Body of pancreas (tissue), 4 donors: ENCODE results near the gene KPNA3. TPM values are rescaled to one million over a fixed set of nuclear protein-coding genes. Genes with fewer than 3 reads are reported as not detected.
A peak's percentile ranks its signal among the peaks of the same experiment; 100 is the strongest.

Experiments
- ATAC-seq: fragments of 150-250 bp; one replicate; pipeline ENCODE4 v1.9.1; 2016
- DNase-seq, 4 donors: peaks; one replicate each; pipeline ENCODE4 v3.0.0-alpha.2; 2019
- H3K27ac ChIP-seq, 4 donors: fragments of 200-600 bp; sonication (generic); 1 replicate in 3 of 4; 2 replicates in 1 of 4; pipeline versions ENCODE4 v1.5.1 to v1.6.1; 2016 to 2019; ENCODE audit warnings: mild to moderate bottlenecking in 1 of 4, mixed read lengths in 1 of 4, moderate library complexity in 1 of 4
- H3K27me3 ChIP-seq, 2 donors: fragments of 200-600 bp; sonication (generic); one replicate each; pipeline ENCODE4 v1.6.0; 2016; ENCODE audit warnings: mild to moderate bottlenecking in 1 of 2
- H3K36me3 ChIP-seq, 2 donors: fragments of 200-600 bp; sonication (generic); replicated peaks in 1 of 2; 2 replicates each; pipeline ENCODE4 v1.5.1; 2016; ENCODE audit warnings: low read depth in 2 of 2; ENCODE audit not compliant: insufficient read depth in 1 of 2
- H3K4me1 ChIP-seq: fragments of 200-600 bp; sonication (generic); one replicate; pipeline ENCODE4 v1.6.0; 2016
- H3K4me3 ChIP-seq, 2 donors: fragments of 200-600 bp; sonication (generic); 1 replicate in 1 of 2; 2 replicates in 1 of 2; pipeline ENCODE4 v1.5.1; 2016 to 2019
- H3K9me3 ChIP-seq, 3 donors: fragments of 200-600 bp; sonication (generic); 1 replicate in 2 of 3; 2 replicates in 1 of 3; pipeline ENCODE4 v1.5.1; 2016
- POLR2A ChIP-seq, 3 donors: fragments of 450-650 bp; IDR thresholded peaks; one replicate each; pipeline ENCODE4 v1.6.1; 2016; ENCODE audit warnings: antibody characterized with exemption in 3 of 3, mild to moderate bottlenecking in 2 of 3
- WGBS, 2 donors: methylation state at CpG; one replicate each; pipeline ENCODE4 v1.1.5; 2017; 5-methylcytosine and 5-hydroxymethylcytosine counted together
- intact Hi-C: fragments of 100-400 bp; cut with DNase I; formaldehyde crosslinking; loops from one replicate; pipeline ENCODE4 v1.15.1; 2023
- total RNA-seq, 2 donors: library from RNA; depleted of rRNA; stranded (reverse); fragments of >200 nt; gene quantifications; one replicate each; pipeline ENCODE4 v1.1.0, GENCODE V29; 2016
- TF ChIP-seq, protein P1 (sequence below), 7 experiments: fragments of 450-650 bp in 4 of 7; fragments of 200-600 bp in 3 of 7; sonication (generic) in 3 of 7; IDR thresholded peaks; one replicate each; pipeline ENCODE4 v1.5.1; 2016 to 2019; ENCODE audit warnings: antibody characterized with exemption in 7 of 7

KPNA3 gene
- total RNA-seq, 2 donors from 2014 or later = 6.3 to 10.9 TPM

- DNase-seq = no peak
- TF ChIP-seq POLR2A (IDR thresholded peaks at IDR 0.05) = no peak
- TF ChIP-seq, protein P1, sequence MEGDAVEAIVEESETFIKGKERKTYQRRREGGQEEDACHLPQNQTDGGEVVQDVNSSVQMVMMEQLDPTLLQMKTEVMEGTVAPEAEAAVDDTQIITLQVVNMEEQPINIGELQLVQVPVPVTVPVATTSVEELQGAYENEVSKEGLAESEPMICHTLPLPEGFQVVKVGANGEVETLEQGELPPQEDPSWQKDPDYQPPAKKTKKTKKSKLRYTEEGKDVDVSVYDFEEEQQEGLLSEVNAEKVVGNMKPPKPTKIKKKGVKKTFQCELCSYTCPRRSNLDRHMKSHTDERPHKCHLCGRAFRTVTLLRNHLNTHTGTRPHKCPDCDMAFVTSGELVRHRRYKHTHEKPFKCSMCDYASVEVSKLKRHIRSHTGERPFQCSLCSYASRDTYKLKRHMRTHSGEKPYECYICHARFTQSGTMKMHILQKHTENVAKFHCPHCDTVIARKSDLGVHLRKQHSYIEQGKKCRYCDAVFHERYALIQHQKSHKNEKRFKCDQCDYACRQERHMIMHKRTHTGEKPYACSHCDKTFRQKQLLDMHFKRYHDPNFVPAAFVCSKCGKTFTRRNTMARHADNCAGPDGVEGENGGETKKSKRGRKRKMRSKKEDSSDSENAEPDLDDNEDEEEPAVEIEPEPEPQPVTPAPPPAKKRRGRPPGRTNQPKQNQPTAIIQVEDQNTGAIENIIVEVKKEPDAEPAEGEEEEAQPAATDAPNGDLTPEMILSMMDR (IDR thresholded peaks at IDR 0.05) = no peak
- intact Hi-C loops = no loop called here
- Histone ChIP-seq H3K27ac (no peak overlapping the region), H3K9me3 (no peaks in the 10 kb centered on the region), H3K36me3 (no peaks in the 10 kb centered on the region), H3K27me3 (no peaks in the 10 kb centered on the region), H3K4me1 (peaks cover 3% of the 10 kb centered on the region), H3K4me3 (no peak overlapping the region)
- WGBS, 2 donors = 39 to 48% methylated on average over 5 of the region's 5 CpGs
- ATAC-seq = no peak
Observed at GRCh38 chr13:49746111-49746510, 46.4 kb downstream of the KPNA3 start.

DNA sequence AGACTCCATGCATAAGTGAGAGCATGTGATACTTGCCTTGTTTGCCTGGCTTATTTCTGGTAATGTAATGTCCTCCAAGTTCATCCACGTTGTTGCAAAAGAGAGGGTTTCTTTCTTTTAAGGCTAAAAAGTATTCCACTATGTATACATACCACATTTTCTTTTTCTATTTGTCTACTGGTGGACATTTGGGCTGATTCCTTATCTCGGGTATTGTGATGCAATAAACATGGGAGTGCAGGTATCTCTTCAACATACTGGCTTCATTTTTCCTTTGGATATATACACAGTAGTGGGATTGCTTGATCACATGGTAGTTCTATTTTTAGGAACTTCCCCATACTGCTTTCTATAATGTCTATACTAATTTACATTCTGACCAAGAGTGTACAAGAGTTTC is 51.6 kb downstream of the KPNA3 start:
- no peak for TF ChIP-seq POLR2A (IDR thresholded peaks at IDR 0.05)
- TF ChIP-seq, protein P1 (IDR thresholded peaks at IDR 0.05) = no peak
- Histone ChIP-seq H3K36me3 (no peaks in the 10 kb centered on the region), H3K27ac (no peak overlapping the region), H3K4me3 (no peak overlapping the region), H3K4me1 (peaks cover 16% of the 10 kb centered on the region), H3K27me3 (no peaks in the 10 kb centered on the region), H3K9me3 (no peaks in the 10 kb centered on the region)
- DNase-seq (no peak), ATAC-seq (no peak)
- intact Hi-C loops = no loop called here
- WGBS, 2 donors = 87 to 90% methylated on average over 2 of the region's 2 CpGs

GRCh38 chr13:49739498-49740187 is 52.8 kb downstream of the KPNA3 start:
- WGBS, 2 donors = 31 to 33% methylated on average over 5 of the region's 5 CpGs
- H3K4me1 ChIP-seq = peaks cover 16% of the 10 kb centered on the region
- DNase-seq (no peak), ATAC-seq (no peak)
- TF ChIP-seq, protein P1 (IDR thresholded peaks at IDR 0.05) = no peak
- no peak for TF ChIP-seq POLR2A (IDR thresholded peaks at IDR 0.05)
- no peaks in the 10 kb centered on the region for H3K27me3 ChIP-seq
- no peaks in the 10 kb centered on the region for H3K9me3 ChIP-seq
- no peaks in the 10 kb centered on the region for H3K36me3 ChIP-seq
- H3K27ac ChIP-seq = peak overlapping the region in 1 of 4 donors; percentile 8
- intact Hi-C loops = no loop called here
- H3K4me3 ChIP-seq = no peak overlapping the region

DNA sequence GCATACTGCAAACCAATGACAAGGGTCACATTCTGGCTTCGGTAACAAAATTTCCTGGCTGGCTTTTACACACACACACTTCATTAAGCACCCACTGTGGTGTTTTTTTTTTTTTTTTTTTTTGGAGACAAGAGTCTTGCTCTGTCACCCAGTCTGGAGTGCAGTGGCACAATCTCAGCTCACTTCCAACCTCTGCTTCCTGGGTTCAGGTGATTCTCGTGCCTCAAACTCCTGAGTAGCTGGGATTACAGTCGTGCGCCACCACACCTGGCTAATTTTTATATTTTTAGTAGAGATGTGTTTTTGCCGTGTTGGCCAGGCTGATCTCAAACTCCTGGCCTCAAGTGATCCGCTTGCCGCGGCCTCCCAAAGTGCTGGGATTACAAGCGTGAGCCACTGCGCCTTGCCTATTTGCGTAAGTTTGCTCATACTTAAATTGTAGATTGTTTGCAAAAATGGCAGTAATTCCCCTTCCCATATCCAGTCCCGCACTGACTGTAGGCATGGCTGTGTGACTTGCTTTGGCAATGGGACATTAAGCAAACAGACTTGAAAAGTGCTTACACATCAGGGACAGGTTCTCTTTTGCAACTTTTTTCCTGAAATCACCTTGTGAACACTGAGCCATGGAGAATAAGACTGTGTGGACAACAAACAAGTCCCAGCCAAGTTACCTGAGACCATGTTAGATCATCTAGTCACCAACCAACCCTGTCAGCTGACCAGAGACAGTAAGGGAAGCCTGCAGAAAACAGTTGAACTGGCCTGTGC is 59.1 kb downstream of the KPNA3 start:
- DNase-seq (peak in 3 of 4 donors; percentile 21 to 38 (median 37)), ATAC-seq (peak; percentile 89)
- no peaks in the 10 kb centered on the region for H3K36me3 ChIP-seq
- TF ChIP-seq POLR2A (IDR thresholded peaks at IDR 0.05) = no peak
- TF ChIP-seq, protein P1 (IDR thresholded peaks at IDR 0.05) = no peak
- H3K27ac ChIP-seq = peak overlapping the region in 2 of 4 donors; percentile 27 to 61
- intact Hi-C loops = no loop called here
- peaks cover 24% of the 10 kb centered on the region for H3K4me1 ChIP-seq
- 69 to 87% methylated on average over 12 of the region's 12 CpGs for WGBS, 2 donors
- no peaks in the 10 kb centered on the region for H3K9me3 ChIP-seq
- H3K4me3 ChIP-seq = no peak overlapping the region
- no peaks in the 10 kb centered on the region for H3K27me3 ChIP-seq
